Mesenteric fat pad (tissue), 1 donor: ENCODE results near the gene CNPY1. TPM values are rescaled to one million over a fixed set of nuclear protein-coding genes. Genes with fewer than 3 reads are reported as not detected.
"Not testable (repeated sequence)": the region's sequence is repeated elsewhere in the genome, so short reads cannot be mapped to it uniquely, and the experiment has no call there.

Experiments
- DNase-seq: peaks from one replicate; pipeline ENCODE4 v3.0.0-alpha.2; 2020; ENCODE audit warnings: low spot score
- long read RNA-seq: library from polyadenylated mRNA; unstranded; transcript quantifications from one replicate; pipeline ENCODE4 v2.0.0, GENCODE V29; 2020
- total RNA-seq: library from RNA; stranded (reverse); fragmentation: NEBNext Ultra II Directional; extraction: Animal tissue kit (Norgen Biotek cat#: 25700); gene quantifications from one replicate; pipeline ENCODE4 v1.2.1, GENCODE V29; 2021
- donor health status: DM: yes; HTN: yes; CAD: no.

CNPY1 gene
- total RNA-seq = not detected
- long read RNA-seq = 0 reads

GRCh38 chr7:155546449-155546848 lies at the start of gene CNPY1:
Gene CNPY1, minus strand, starts transcription at chr7:155546559. Its CDS starts 630 bp downstream, at chr7:155545929.
- not testable (repeated sequence) for DNase-seq

- no peak for DNase-seq
These were observed 48.6 kb upstream of the CNPY1 start for GRCh38 chr7:155594961-155595366.

GRCh38 chr7:155594163-155594732 lies 47.9 kb upstream of the CNPY1 start:
- DNase-seq = no peak

DNA sequence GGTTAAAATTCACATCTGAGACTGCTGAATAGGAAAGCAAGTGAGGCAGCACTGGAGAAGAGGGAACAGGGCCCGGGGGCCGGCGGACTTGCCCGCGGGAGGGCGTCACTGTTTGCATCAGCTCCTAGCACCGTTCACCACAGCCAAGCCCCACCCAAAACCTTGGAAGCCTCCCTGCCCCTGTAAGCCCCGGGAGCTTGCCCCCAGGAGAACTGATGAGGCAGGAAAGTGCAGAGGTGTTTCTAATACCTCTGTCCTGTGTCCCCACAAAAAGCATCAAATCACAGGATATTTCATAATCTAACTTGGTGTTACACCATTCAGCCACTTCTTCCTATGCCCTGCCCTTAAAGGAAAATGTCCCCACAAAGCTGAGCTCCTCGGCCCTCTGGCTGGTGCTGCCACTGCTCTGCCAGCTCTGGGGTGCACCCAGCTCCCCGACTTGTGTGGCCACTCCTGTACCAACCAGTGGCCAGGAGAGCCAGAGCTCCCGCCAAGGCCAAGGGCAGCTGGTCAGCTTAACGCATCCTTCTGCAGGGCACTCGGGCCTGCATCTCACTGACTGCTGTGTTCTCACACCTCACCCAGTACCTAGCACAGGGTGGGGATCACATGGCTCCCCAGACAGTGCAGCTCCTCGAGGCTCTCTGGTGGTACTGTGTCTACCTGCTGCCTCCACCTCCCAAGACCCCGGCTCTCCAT lies 47.3 kb upstream of the CNPY1 start:
- no peak for DNase-seq

DNA sequence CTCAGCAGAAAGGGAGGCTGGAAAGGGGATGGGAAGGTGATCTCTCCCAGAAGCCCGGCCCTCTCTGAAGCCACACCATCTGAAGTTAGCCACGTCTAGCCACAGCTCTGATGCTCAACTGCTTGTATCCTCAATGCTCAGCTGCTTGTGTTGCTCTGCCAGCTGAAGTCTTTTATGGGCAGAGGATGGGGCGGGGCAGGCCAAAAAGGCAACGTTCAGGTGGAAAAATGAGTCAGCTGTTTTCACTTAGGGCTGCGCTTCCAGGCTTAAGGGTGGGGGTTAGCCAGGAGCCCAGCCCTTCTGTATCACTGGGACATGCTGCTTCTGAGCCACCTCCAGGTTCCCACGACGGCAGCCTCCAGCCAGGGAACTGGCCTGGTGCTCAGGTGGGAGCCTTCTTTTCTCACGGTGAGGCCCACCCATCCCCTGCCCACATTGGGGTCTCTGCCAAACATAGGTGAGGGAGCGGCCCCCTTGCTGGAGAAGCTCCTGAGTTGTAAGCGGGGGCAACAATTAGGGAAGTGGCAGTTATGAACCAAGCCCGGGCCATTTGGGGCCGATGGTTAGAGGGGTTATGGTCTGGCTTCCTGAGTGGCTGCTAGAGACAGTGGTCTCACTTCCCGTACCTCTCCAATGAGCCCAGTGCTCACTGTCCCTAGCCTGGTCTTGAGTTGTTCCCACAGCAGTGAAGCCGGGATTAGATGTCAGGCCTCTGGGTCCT lies 44.9 kb upstream of the CNPY1 start:
- peak; percentile 83 for DNase-seq

DNA sequence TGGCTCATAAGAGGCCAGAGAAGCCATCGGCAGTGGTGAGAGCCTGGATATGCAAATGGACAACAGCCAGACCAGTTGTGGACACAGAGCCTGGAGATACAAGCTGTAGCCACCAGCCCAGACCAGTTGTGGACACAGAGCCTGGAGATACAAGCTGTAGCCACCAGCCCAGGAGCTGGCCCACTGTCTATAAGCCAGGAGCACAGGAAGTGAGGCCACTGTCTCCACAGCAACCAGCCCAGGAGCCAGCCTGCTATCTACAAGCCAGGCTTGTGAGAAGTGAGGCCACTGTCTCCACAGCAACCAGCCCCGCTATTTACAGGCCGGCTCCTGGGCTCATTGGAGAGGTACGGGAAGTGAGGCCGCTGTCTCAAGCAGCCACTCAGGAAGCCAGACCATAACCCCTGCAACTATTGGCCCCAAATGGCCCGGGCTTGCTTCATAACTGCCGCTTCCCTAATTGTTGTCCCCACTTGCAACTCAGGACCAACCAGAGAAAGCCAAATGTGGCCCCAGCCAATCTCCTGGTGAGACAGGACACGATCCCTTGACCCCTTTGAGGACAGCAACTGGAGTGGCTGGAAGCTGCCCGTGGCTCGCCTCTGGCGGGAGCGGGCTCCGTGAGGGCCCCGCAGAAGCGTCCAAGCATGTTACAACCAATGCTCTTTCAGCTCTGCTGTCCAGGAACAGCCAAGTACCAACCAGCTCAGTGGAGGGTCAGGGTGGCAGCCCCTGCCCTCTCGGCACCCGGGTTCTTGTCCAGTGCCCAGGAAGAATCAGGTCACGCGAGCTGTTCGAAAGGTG lies 44.1 kb upstream of the CNPY1 start:
- peak; percentile 87 for DNase-seq

- peak; percentile 82 for DNase-seq
These were observed 42.9 kb upstream of the CNPY1 start for GRCh38 chr7:155589001-155589980.

DNA sequence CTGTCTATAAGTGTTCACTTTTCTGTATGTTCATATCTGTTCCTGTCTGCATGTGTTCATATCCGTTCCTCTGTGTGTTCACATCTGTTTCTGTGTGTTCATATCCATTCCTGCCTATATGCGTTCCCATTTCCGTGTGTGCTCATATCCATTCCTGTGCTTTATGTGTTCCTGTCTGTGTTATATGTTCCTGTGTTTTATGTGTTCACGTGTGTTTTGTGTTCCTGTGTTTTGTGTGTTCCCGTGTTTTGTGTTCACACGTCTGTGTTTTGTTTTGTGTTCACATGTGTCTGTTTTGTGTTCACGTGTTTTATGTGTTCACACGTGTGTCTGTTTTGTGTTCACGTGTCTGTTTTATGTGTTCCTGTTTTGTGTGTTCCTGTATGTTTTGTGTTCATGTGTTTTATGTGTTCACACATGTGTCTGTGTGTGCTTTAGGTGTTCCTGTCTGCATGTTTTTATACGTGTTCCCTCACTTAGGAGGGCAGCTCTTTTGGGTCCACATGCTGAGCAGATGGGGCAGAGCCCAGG lies 42.2 kb upstream of the CNPY1 start:
- DNase-seq = no peak

DNA sequence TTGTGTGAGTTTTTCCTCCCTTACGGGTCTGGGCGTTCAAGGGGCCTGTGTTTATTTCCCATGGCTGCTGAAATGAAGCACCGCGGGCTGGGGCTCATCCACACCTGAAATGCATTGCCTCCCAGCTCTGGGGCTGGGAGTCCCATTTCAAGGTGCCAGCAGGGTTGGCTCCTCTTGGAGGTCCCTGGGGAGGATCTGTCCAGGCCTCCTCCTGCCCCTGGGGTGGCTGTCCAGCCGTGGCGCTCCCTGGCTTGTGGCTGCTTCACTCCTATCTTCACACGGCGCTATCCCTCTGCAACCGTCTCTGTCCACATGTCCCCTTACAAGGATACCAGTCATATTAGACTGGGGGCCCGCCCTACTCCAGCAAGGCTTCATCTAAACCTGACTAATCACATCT lies 41.1 kb upstream of the CNPY1 start:
- peak; percentile 68 for DNase-seq

DNA sequence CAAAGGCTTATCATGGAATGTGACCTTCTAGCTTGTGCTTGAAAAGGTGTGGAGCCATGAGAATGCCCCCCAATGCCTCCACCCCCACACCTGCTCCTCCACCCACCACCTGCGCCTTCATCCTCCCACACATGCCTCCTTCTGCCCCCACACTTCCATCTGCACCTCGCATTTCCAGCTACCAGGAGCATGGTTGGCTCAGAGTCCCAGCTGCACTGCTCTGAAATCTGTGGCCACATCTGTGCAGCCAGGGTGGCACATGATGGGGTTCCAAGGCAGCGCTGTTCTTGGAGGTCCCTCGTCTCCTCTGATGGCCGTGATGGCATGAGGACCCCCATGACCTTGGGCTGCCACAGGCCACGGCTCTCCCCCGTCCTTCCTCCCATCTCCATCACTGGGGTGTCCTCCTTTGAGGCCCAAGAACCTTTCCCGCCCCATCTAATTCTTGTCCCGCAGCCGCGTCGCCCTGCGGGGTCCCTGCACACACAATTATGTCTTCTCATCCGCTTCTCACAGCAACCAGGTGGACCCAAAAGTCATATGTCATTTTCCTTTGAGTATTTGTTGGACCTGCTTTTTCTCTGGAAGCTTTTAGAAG lies 40.6 kb upstream of the CNPY1 start:
- DNase-seq = peak; percentile 62

DNA sequence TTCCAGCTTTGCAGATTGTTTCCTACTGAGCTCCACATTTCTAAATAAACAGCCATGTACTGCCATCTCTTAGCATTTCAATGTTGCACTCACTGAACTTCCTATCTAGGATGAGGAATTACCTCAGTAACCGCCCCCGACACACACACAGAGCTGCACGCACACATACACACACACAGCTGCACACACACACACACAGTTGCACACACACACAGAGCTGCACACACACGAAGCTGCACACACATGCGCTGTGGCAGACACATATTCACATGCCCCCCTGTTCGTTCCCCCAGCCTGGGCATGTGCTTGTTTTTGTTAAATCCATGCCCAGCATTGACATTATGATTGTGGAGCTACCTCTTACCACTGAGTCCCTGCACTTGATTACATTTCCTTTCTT lies 39.6 kb upstream of the CNPY1 start:
- DNase-seq = peak; percentile 67

- no peak for DNase-seq
These were observed 39.2 kb upstream of the CNPY1 start for GRCh38 chr7:155585532-155585895.

DNA sequence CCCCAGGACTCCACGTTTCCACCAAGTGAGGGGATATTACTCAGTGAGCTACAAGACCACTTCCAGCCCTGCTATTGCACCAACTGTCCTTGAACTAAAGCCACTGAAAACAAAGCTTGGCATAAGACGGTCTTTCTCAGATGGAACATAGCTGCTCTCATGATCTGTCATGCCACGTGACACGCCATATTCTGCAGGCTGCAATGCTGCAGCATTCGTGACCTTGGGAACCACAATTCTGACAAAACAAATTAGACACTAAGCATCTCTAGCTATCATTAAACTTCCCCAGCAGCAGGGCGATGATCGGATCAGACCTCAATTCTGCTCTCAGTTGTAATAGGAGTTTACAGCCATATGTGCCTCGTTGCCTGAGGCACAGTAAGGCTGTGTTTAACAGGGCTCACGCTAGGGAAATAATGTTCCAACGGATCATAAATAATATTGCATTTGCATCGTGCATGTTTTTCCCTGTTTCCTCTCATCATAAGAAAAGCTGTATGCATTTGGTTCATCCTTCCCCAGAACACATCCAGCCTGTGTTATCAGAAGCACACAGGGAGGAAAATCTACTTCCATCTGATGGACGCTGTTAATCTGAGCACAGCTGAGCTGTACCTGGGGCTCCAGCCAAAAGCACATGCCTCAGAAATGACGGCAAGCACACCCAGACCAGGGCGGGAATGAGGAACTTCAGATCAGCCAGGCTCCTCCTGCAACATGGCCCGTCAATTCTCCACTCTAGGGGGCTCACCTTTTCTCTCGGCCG lies 38.6 kb upstream of the CNPY1 start:
- peak; percentile 30 for DNase-seq

DNA sequence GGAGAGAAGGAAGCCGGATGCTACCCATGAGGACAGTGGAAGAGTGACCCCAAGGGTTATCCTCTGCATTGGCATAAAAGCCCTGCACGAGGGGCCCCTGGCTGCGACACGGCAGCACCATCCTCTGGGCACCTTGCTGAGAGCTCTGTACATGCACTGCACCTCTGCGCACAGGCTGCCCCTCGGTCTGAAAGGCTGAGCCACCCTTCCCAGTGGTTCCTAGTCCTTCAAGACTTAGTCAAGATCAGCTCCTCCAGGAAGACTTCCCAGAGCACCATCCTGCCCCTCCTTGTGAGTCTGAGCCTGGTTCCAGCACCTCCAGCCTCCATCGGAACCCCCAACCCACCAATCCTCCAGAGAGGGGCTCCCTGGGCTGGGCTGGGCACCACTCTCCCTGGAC lies 37.9 kb upstream of the CNPY1 start:
- DNase-seq = peak; percentile 73

GRCh38 chr7:155583636-155584035 lies 37.3 kb upstream of the CNPY1 start:
- DNase-seq = peak; percentile 67

DNA sequence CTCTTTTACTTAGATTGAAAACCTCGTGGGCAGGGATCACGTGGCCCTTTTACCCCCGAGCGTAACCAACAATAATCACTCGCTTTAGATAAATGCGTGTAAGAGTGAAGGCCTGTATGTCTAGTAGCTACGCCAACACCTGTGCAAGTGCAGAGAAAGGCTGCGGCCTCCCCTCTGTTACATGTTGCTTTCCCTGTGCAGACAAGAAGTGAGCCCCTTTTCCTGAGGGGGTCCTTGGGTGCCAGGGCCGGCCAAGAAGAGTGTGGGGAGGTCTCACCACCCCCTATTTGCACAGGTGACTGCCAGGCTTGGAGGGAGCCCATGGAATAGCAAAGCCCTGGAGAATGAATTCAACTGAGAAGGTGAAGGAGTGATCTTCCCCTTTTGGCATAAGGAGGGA lies 35.6 kb upstream of the CNPY1 start:
- DNase-seq = peak; percentile 74

DNA sequence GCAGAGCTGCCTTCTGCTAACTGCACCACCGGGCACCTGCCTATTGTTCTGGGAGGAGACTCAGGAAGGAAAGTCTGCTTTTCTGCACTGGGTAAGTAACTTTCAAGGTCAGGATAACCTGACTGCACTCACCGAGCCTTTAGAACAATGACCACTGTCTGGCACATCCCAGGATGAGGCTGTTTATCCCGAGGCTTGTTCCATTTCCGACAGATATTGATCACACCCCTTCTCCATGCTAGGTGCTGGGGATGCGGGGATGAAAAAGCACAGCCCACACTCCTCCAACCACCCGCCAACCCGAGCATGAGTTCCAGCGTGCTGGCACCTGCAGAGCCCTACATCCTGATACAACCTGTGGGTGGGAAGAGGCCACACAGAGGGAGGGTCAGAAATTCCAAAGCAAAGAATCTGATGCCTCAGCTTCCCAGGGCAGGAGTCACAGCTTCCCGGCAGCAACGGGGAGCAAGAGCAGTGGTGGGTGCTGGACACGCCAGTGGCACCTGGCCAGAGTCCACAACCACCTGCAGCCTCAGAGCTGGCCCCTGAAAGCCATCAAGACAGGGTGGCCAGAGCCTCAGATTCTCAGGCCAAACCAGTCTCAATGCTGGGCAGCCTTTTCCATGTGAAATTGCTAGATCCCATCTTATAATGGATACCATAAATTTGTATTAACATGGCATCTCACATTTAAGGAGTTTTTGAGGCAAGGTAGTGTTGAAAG lies 34.9 kb upstream of the CNPY1 start:
- DNase-seq = peak; percentile 72

DNA sequence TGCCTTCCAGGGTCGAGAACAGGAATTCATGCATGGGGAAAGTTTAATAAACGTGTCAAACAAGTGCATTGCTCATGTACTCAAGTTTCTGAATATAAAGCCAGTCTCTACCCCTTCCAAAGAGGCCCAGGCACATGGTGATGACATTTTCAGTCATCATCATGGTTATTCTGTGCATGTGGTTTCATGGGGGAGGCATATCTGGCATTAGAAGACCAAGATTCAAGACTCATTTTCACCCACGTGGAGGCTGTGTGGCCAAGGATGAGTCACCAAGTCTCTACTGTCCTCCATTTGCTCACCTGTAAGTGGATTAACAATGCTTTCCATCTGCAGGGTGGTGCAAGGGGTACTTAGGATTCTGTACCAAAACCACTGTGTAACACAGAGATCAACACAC lies 34.0 kb upstream of the CNPY1 start:
- no peak for DNase-seq
